Measurements from ENCODE around the gene MORC4.

The MORC4 gene

GRCh38 chrX:106946464-106946863 is 53.5 kb downstream of the MORC4 start:
- no peak for TF ChIP-seq CTCF (IDR thresholded peaks at IDR 0.05)
- Histone ChIP-seq H3K9me3 (no peaks in the 10 kb centered on the region), H3K27me3 (no peaks in the 10 kb centered on the region), H3K27ac (no peak overlapping the region), H3K4me3 (ENCODE audit: low read depth in 1 of 2, low read length in 1 of 2) (no peak overlapping the region), H3K4me1 (ENCODE audit: control insufficient read depth in 1 of 2, insufficient read depth in 1 of 2, low read depth in 1 of 2, low read length in 1 of 2) (no peaks in the 10 kb centered on the region), H3K36me3 (no peaks in the 10 kb centered on the region)

DNA sequence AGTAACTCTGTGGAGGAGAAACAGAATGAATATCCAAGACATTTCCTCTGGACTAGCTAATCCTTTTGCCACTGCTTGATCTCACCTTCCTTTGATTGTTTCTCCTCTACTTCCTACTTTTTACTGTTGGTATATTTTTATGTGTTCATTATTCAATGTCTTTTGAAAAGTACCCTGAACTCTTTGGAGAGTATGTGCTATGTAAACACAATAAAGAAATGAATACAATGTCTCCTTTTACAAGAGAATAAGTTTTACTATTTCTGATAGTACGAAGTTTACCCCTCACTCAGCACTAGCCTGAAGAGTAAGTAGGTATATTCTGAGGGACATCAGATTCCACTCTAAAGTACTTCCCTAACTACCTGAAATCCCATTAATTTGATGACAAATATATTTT is 59.9 kb downstream of the MORC4 start:
- H3K9me3 ChIP-seq = no peaks in the 10 kb centered on the region
- H3K4me1 ChIP-seq (ENCODE audit: control insufficient read depth in 1 of 2, insufficient read depth in 1 of 2, low read depth in 1 of 2, low read length in 1 of 2) = no peaks in the 10 kb centered on the region
- no peaks in the 10 kb centered on the region for H3K27me3 ChIP-seq
- no peak overlapping the region for H3K27ac ChIP-seq
- no peak overlapping the region for H3K4me3 ChIP-seq (ENCODE audit: low read depth in 1 of 2, low read length in 1 of 2)
- no peak for TF ChIP-seq CTCF (IDR thresholded peaks at IDR 0.05)
- H3K36me3 ChIP-seq = no peaks in the 10 kb centered on the region

- Histone ChIP-seq H3K4me3 (ENCODE audit: low read depth in 1 of 2, low read length in 1 of 2) (no peak overlapping the region), H3K27me3 (no peaks in the 10 kb centered on the region), H3K36me3 (no peaks in the 10 kb centered on the region), H3K4me1 (ENCODE audit: control insufficient read depth in 1 of 2, insufficient read depth in 1 of 2, low read depth in 1 of 2, low read length in 1 of 2) (no peaks in the 10 kb centered on the region), H3K9me3 (no peaks in the 10 kb centered on the region), H3K27ac (no peak overlapping the region)
- no peak for TF ChIP-seq CTCF (IDR thresholded peaks at IDR 0.05)
These were observed 60.4 kb downstream of the MORC4 start for GRCh38 chrX:106939566-106939965.

- no peaks in the 10 kb centered on the region for H3K27me3 ChIP-seq
- no peak overlapping the region for H3K4me3 ChIP-seq (ENCODE audit: low read depth in 1 of 2, low read length in 1 of 2)
- TF ChIP-seq CTCF (IDR thresholded peaks at IDR 0.05) = no peak
- H3K4me1 ChIP-seq (ENCODE audit: control insufficient read depth in 1 of 2, insufficient read depth in 1 of 2, low read depth in 1 of 2, low read length in 1 of 2) = no peaks in the 10 kb centered on the region
- no peak overlapping the region for H3K27ac ChIP-seq
- no peaks in the 10 kb centered on the region for H3K9me3 ChIP-seq
- no peaks in the 10 kb centered on the region for H3K36me3 ChIP-seq
These were observed 63.8 kb downstream of the MORC4 start for GRCh38 chrX:106936246-106936645.

GRCh38 chrX:106935175-106935574 is 64.8 kb downstream of the MORC4 start:
- H3K9me3 ChIP-seq = no peaks in the 10 kb centered on the region
- H3K27me3 ChIP-seq = no peaks in the 10 kb centered on the region
- no peak overlapping the region for H3K27ac ChIP-seq
- H3K36me3 ChIP-seq = no peaks in the 10 kb centered on the region
- no peaks in the 10 kb centered on the region for H3K4me1 ChIP-seq (ENCODE audit: control insufficient read depth in 1 of 2, insufficient read depth in 1 of 2, low read depth in 1 of 2, low read length in 1 of 2)
- no peak for TF ChIP-seq CTCF (IDR thresholded peaks at IDR 0.05)
- H3K4me3 ChIP-seq (ENCODE audit: low read depth in 1 of 2, low read length in 1 of 2) = no peak overlapping the region

GRCh38 chrX:106933538-106933961 is 66.5 kb downstream of the MORC4 start:
- H3K27me3 ChIP-seq = no peaks in the 10 kb centered on the region
- no peaks in the 10 kb centered on the region for H3K4me1 ChIP-seq (ENCODE audit: control insufficient read depth in 1 of 2, insufficient read depth in 1 of 2, low read depth in 1 of 2, low read length in 1 of 2)
- H3K4me3 ChIP-seq (ENCODE audit: low read depth in 1 of 2, low read length in 1 of 2) = no peak overlapping the region
- no peaks in the 10 kb centered on the region for H3K36me3 ChIP-seq
- TF ChIP-seq CTCF (IDR thresholded peaks at IDR 0.05) = no peak
- no peaks in the 10 kb centered on the region for H3K9me3 ChIP-seq
- H3K27ac ChIP-seq = no peak overlapping the region
